ENCODE results near the gene DNAJC3.
"Not testable (repeated sequence)": the region's sequence is repeated elsewhere in the genome, so short reads cannot be mapped to it uniquely, and the experiment has no call there.

The DNAJC3 gene, protein sequence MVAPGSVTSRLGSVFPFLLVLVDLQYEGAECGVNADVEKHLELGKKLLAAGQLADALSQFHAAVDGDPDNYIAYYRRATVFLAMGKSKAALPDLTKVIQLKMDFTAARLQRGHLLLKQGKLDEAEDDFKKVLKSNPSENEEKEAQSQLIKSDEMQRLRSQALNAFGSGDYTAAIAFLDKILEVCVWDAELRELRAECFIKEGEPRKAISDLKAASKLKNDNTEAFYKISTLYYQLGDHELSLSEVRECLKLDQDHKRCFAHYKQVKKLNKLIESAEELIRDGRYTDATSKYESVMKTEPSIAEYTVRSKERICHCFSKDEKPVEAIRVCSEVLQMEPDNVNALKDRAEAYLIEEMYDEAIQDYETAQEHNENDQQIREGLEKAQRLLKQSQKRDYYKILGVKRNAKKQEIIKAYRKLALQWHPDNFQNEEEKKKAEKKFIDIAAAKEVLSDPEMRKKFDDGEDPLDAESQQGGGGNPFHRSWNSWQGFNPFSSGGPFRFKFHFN

DNA sequence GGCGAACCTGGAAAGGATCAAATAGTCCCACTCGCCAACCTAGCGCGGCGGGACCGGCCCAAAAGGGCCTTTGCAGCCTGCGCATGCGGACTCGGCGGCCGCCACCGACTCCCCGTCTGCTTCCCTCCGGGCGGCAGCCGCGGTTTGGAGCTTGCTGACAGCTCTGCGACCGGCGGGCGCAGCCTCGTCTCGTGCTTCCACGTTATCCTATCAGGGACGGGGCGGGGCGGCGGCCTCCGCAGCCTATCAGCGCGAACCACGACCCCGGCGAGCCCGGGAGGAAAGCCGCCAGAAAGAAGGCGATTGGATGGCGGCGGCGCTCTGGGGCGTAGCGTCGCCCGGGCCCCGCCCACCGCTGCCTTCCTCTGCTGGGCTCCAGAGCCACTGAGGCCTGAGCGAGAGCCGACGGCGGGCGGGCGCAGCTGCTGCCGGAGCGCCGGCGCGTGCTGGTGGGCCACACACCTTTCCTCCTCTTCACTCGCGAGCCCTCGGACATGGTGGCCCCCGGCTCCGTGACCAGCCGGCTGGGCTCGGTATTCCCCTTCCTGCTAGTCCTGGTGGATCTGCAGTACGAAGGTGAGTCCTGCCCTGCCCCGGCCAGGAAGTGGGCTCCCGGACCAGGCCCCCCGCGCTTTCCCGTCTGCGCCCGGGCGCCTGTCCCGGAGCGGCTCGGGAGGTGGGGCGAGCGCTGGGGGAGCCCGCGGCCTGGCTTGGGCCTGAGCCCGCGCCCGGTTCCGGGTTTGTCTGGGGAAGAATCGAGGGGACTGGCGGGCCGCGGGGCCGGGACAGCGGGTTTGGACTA, at the start of gene DNAJC3:
TSS of gene DNAJC3 (plus strand) at position 378 of the 802 bp plus-strand sequence. CDS start at position 495, 117 bp downstream.
- DNase-seq (ENCODE audit: low read depth): peak; percentile 75

DNA sequence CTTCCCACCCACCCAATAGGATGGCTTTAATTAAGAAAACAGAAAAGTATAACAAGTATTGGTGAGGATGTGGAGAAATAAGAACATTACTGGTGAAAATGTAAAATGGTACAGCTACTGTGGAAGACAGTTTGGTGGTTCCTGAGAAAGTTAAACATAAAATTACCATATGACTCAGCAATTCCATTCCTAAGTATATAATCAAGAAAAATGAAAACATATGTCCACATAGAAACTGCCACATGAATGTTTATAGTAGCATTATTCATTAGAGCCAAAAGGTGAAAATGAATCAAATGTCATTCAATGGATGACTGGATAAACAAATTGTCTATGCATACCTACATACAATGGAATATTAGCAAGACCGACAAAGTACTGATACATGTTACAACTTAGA, 49.3 kb upstream of the DNAJC3 start:
- DNase-seq (ENCODE audit: low read depth): no peak

DNA sequence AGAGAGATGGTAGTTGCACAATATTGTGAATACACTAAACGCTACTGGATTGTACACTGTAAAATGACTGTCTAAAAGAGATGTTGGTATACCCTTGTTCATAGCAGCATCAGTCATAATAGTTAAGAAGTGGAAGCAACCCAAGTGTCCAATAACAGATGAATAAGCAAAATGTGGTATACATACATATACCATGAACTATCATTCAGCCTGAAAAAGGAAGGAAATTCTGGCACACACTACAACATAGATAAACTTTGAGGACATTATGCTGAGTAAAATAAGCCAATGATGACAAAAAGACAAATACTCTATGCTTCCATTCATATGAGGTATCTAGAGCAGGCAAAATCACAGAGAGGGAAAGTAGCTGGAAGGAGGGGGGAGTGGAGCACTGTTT, 48.5 kb upstream of the DNAJC3 start:
- DNase-seq (ENCODE audit: low read depth): no peak

GRCh38 chr13:95629071-95629470, 47.9 kb upstream of the DNAJC3 start:
- DNase-seq (ENCODE audit: low read depth): no peak

DNA sequence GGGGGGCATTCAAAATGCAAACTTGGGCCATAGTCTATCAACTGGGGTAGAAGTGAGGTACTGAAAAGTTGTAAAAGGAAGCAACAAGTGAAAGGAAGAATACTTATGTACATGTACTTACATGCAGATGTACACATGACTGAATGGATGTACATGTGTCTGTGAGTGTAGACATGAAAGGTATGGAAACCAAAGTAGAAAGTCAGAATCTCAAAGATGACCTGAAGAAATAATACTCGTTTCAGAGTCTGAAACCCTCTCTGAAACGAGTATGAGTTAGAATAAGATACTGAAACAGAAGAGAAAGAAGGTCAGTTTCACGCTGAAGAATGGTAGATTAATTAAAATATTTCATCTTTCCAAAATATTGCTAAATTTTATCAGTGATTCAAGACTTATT, 46.3 kb upstream of the DNAJC3 start:
- DNase-seq (ENCODE audit: low read depth): no peak

GRCh38 chr13:95636853-95637252, 40.1 kb upstream of the DNAJC3 start:
- DNase-seq (ENCODE audit: low read depth): no peak

DNA sequence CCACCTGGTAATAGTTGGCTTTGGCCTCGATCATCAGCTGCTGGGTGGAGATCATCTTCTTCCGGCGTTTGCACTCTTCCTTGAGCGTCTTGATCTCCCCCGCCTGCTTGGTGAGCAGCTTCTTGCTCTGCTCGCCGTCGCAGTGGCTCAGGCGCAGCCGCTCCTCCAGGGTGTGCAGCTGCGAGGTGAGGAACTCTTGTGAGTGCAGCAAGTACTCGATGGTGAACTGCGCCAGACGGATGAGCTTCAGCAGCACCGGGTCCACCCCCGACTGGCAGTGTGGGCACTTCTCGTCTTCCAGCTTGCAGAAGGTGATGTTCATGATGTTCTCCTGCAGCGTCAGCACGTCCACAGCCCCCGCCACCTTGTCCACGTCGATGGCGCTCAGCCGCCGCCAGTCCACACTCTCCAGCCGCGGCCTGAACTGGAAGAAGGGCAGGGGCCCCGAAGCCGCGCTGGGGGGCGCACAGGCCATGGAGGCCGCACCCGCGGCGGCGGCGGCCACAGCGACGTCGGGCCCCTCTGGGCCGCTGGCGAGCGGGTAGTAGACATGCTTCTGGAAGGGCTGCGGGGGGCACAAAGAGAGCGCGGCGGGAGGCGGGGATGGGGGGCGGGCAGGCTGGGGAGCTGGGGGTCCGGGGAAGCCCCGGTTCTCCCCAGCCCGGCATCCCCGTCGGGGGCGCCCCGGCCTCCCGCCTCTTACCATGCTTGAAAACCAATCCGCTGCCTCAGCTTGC, 35.5 kb upstream of the DNAJC3 start:
- DNase-seq (ENCODE audit: low read depth): no peak

DNA sequence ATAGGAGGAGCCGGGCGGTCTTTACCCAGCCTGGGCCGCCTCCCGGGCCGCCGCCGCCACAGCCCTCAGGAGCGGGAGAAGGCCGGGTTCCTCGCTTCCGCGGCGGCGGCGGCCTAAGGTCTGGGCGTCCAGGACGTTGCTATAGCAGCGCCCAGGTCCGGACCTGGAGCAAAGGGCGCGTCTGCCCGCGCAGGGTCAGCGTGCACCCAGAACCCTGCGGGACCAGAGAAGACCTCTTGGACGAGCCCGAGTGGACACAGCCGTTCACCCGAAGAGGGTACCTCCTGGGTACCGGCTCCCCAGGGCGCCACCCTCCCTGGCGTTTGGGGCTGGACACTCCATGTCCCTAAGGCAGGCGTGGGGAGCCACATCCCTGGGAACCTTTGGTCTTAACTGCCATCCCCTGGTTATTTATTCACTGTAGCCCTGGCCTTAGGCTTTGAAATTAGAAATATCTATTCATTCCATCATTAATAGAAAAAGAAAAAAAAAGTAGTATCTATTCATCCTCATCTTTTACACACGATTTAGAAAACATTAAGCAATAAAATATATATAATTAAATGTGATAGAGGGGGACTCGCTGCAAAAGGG, 34.8 kb upstream of the DNAJC3 start:
- DNase-seq (ENCODE audit: low read depth): no peak

DNA sequence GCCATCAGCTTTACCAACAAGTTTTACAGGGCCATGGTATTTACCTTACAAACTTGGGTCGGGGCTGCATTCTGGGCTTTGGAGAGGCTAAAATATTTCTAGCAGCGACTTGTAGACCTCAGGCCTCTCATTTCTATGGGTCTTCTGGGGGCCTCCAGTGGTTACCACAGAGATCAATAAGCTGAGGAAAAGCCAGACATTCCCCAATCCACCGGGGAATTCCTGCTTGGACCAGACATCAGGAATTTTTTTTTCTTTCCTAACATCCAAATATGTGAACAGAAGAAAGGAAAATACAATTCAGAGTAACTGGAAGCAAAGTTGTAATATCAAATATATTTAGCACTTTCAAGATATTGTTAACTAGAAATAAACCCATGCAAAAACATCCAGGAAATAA, 33.9 kb upstream of the DNAJC3 start:
- no peak for DNase-seq (ENCODE audit: low read depth)

- no peak for DNase-seq (ENCODE audit: low read depth)
Observed at GRCh38 chr13:95643571-95643935, 33.4 kb upstream of the DNAJC3 start.

DNA sequence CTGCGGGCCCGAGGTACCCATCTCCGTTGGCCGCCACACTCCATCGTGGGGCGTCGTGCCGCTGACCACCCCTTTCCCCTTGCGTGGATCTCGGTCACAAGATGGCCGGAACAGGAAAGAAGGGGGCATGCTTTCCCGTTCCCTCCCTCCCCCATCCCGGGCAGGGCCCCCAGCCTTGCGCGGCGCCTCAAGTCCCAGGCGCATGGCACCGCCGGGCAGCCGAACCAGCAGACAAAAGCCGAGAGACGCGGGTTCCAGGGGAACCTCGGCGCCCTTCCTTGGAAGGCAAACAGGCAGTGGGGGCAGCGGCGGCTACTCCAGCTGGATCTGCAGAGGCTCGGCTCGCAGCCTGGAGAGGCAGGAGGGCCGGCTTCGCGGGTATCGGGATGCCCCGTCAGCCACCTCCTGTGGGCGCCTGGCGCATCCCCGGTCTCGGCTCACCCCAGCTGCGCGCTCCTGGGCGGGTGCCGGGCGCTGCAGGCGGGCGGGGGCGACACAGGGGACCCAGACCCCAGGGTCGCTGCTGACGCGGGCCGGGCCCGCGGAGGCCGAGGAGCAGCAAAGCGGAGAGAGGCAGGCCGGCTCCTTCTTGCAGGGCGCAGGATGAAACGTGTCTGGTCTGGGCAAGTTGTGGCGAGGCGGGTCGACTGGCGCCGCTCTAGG, 32.9 kb upstream of the DNAJC3 start:
- DNase-seq (ENCODE audit: low read depth): no peak

DNA sequence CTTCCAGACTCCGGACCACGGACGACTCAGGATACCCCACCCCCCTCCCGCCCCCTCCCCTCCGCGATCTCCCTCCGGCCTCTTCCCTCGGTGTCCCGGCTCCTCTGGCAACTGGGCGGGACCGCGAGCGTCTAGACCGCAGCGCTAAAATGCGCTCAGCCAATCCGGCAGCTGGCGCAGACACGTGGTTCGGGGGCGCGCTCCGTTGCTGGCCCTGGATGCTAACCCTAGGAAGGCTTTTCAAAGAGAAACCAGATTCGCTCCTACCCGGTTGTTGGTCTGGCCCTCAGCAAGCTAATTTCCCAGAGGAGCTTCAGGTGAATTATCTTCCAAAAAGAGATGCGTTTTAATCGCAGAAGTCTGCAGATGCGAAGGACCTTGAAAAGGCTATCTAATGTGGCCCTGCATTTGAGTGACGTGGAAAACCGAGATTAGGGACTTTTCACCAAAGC, 32.3 kb upstream of the DNAJC3 start, which contains the start of gene DZIP1:
TSS of gene DZIP1 (minus strand) at position 106 of the 452 bp plus-strand sequence. CDS start 2,677 bp downstream, outside the sequence.
- DNase-seq (ENCODE audit: low read depth): no peak

DNA sequence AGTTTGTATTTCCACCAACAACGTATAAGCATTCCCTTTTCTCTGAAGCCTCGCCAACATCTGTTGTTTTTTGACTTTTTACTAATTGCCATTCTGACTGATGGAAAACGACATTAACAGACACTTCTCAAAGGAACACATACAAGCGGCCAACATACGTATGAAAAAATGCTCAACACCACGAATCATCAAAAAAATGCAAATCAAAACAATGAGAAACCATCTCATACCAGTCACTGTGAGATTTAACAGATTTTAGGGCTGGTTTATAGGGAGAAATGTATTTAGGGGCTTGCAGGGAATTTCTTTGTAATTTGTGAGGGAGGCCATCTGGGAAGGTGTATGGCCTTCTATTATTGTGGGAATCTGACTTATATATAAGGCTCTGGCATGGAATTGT, 29.6 kb upstream of the DNAJC3 start:
- no peak for DNase-seq (ENCODE audit: low read depth)

- DNase-seq (ENCODE audit: low read depth): no peak
Observed at GRCh38 chr13:95650696-95651095, 26.2 kb upstream of the DNAJC3 start.

DNA sequence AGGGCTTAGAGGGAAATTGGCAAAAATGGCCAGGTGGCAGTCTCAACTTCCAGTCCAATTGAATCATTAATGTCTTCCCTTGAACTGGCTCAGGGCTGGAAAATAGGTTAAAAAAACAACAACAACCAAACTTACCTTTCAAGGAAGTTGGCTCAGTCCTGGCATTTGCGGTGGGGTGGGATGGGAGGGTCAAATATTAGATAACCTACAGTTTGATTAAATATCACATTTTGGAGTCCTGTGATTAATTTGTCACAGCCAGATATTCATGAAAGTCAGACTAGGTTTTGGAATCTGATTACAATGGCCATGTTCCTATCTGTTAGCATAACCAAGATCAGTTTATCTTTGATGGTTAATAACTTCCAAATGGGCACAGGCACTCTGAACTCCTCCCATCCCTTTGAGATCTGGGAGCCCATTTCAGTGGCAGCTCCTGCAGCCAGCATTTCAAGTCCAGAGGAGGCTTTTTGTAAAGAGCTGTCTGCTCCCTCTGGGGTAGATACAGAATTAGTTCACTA, 24.6 kb upstream of the DNAJC3 start:
- no peak for DNase-seq (ENCODE audit: low read depth)

- no peak for DNase-seq (ENCODE audit: low read depth)
Observed at GRCh38 chr13:95652821-95653220, 24.1 kb upstream of the DNAJC3 start.

GRCh38 chr13:95656386-95657015, 20.4 kb upstream of the DNAJC3 start:
- no peak for DNase-seq (ENCODE audit: low read depth)

DNA sequence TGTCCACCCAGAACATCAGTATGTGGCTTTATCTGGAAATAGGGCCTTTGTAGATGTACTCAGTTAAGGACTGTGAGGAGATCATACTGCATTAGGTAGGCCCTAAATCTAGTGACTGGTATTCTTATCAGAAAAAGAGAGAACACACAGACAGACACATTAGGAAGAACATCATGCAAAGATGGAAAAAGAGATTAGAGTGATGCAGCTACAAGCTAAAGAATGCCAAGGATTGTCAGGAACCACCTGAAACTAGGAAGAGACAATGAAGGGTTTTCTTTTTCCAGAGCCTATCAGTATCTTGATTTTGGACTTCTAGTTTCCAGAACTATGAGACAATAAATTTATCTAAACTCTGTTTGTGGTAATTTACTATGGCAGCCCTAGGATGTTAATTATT, 17.4 kb upstream of the DNAJC3 start:
- DNase-seq (ENCODE audit: low read depth): no peak

DNA sequence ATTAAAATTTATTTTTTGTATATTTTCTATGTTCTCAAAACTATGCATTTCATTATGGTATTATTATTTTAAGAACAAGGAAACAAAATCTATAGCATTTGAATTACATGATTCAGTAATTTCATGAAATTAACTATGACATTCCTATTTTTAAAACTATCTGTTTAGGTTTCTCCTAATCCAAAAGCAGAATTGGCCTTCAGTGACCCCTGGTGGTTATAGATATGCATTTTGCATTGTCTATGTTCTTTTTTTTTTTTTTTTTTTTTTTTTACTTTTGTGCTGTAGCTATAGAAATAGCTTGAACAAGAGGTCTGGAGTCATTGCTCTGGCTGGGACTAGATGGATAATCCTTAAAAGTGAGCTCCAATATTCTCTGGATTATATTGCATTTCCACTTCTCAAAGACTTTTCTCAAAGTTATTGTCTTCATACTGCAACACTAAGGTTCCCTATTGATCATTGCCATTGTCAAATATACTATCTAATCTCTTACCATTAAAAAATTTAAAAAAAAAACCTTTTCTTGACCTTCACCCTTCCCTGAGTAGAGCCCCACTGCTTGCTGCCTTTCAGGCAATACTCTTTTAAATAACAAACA, 15.9 kb upstream of the DNAJC3 start:
- DNase-seq (ENCODE audit: low read depth): no peak

GRCh38 chr13:95667235-95667634, 9.7 kb upstream of the DNAJC3 start:
- DNase-seq (ENCODE audit: low read depth): not testable (repeated sequence)

All from HS-27A (cell line).